NCI-H524 (cell line): ENCODE measurements around the gene MZB1.
"Not testable (repeated sequence)": the region's sequence is repeated elsewhere in the genome, so short reads cannot be mapped to it uniquely, and the experiment has no call there.

Experiments
- DNase-seq, 2 experiments: peaks; one replicate each; lab custom pipeline; 2025; lab: John Stamatoyannopoulos, UW

Gene MZB1

DNA sequence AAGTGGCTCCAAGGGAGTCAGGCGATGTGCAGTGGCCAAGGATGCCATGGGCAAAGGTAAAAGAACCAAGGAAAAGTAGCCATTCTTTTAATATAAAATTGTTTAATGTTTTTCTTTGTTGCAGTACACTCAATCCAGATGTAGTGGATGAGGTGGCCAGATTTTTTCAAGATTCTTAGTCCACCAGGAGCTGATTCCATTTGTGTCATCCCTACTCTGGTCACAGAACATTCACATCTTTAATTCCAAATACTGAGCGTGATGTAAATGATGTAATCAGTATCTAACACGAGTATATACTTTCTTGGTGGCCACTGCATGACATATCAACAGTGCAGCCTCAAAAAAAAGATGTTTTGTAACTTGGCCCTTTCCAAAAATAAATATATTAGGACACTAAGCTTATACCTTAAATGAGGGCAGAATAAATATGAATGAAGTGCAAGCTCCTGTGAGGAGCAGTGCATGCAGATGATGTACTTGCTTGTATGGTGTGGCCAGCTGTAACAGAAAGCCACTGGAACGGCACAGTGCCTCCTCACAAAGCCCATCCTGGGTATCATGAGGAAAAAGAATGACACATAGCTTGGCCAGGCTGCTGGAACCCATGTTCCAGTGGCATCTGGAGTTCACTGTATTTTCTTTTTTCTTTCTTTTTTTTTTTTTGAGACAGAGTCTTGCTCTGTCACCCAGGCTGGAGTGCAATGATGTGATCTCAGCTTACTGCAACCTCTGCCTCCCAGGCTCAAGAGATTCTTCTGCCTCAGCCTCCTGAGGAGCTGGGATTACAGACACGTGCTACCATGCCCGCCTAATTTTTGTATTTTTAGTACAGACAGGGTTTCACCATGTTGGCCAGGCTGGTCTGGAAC lies 20.6 kb upstream of the MZB1 start:
- no peak for DNase-seq

DNA sequence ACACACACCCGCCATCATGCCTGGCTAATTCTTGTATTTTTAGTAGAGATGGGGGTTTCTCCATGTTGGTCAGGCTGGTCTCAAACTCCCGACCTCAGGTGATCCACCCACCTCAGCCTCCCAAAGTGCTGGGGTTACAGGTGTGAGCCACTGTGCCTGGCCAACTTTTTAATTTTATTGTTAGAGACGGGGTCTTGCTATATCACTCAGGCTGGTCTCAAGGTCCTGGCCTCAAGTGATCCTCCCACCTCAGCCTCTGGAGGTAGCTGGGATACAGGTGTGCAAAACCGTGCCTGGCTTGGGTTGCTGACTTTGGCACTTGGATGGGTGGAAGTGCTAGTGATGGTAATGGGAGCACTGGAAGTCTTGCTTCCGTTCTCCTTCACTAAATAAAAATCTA lies 19.4 kb upstream of the MZB1 start:
- DNase-seq, result not testable (repeated sequence)

DNA sequence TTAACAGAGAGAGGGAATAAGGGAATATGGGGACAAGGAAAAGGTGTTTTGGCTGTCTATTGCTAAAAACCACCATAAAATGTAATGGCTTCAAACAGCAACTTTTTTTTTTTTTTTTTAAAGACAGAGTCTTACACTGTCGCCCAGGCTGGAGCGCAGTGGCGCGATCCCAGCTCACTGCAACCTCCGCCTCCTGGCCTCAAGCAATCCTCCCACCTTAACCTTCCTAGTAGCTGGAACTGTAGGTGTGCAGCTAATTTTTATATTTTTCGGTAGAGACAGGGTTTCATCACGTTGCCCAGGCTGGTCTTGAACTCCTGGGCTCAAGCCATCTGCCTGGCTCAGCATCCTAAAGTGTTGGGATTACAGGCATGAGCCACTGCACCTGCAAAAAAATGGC lies 18.5 kb upstream of the MZB1 start:
- DNase-seq, result no peak

DNA sequence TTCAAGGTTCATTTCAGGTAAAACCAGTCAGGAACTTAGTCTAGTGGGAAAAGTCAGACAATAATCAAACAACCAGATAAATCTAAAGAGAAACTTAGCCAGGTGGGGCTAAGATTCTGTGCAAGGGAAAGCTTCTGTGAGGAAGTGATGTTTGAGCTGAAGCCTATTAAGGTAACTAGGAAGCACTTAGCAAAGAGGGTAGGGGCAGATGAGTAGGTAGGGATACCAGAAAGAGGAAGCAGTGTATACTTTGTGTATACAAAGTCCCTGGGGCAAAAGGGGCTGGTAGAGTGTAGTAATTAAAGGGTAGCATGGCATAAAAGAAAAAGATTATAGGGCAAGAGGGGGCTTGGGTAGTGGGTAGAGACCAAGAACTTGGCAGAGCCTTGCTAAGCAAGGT lies 17.8 kb upstream of the MZB1 start:
- DNase-seq, result no peak

DNA sequence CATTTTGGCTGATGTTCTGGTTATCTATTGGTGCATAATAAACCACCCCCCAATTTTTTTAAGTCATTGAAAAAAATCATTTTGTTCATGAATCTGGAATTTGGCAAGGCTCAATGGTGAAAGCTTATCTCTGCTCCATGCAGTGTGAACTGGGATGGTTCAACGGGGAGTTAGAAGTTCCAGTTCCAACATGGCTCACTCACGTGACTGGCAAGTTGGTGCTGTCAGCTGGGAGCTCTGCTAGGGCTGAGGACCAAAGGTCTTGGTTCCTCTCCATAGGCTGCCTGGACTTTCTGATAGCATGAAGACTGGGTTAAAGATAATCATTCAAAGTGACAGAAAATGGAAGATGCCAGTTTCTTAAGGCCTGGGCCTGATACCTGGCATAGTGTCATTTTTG lies 17.2 kb upstream of the MZB1 start:
- no peak for DNase-seq

DNA sequence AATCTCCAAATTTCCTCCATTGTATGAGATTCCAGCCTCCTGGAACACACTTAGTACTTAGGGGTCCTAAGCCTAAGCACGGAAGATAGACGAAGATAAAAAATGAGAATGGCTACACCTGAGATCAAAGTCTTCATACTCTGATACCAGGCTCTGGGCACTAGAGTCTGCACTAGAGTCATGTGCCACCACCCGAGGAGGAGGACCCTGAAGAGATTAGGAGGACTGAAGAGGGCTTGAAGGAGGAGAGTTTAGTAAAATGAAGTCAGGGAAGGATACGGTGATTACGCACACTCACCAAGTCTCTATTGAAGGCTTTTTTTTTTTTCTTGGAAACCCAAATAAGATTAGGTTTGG lies 14.7 kb upstream of the MZB1 start:
- DNase-seq, result peak; percentile 30 to 58

DNA sequence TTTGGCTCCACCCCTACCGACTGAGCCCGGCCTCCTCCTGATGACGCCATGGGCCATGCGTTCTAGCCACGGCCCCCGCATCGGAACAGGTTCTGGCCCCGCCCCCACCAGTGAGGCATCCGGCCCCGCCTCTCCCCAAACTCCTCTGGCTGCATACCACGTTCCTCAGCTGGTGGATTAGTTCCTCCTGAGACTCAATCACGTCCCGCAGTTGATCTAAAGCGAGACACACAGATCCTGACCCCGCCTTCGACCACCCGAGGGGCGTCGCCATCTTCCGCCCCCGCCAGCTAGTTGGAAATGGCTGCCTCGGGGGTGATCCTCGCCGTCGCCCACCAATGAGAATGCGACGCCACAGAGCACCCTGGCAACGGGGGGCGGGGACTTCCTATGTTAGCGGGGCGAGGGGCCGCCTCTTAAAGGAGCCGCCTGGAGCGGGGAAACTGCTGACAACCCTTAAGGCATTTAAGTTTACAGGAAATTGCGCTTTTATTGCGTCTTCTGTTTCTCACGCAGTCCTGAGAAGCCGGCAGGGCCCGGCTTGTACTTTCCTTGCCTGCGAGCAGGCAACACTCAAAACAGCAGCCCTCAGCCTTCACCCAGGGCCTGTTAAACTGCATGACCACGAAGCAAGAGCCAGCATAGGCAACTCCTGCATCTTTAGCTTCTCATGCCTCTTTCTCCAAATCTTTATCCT lies 14.2 kb upstream of the MZB1 start, which contains the start of gene SPATA24:
TSS of gene SPATA24 (minus strand) at position 303 of the 697 bp plus-strand sequence. CDS start at position 274, 29 bp downstream.
- peak; percentile 95 for DNase-seq

DNA sequence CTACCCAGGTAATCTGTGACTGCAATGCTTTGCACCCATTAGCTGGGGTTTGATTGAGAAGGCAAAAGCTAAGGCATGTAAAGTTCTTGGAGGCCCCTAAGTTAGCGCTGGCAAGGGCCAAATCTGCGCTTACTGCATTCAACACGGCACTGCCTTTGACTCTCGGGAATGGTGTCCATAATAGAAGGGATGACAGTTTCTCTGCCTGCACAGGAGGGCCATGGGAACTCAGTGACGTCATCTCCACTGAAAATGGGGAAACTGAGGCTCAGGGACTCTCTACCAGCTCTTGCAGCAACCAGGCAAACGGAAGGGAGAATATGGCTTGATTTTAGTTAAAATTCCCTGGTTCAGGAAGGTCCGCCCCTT lies 13.7 kb upstream of the MZB1 start:
- no peak for DNase-seq

DNA sequence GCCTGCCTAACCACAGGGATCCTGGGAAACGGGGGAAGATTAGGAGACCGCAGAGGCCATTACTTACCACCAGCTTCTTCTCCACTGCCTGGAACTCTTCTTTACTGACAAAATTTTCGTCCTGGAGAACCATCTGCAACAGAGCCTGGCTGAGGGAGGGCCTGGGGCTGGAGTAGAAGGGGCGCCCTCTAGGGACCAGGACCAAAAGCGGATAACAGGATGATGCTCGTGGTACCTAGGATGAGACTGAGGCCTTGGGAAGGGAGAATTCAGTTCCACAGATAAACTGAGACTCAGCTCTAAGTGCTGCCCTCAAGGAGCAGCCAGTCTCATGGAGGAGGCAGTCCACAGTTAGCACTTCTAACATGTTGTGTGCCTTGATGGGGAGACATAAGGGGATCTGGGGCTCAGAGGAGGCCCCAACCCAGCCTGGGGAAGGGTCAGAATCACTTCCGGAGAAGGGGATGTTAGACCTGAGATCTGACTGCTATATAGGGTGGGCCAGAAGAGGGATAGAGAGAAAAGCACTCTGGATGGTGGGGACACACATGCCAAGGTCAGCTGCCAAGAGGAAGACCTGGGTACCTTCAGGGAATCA lies 12.9 kb upstream of the MZB1 start:
- peak; percentile 12 to 17 for DNase-seq

DNA sequence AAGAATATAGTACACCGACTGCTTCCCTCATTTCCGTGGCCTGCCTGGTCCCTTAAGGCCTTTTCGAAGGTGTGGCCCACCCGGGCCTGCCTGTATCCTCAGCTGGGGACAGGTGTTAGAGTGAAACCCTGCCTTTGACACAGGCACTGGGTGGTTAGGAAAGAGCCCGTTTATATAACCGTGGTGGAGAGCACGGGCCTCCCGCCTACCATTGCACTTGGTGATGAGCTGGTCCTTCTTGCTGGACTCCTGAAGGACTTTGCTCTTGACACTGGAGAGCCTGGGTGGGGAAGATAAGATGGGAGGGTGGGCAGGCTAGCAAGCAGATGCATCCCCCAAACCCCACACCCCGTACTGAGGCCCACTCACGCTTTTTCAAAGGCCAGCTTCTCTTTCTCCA lies 11.8 kb upstream of the MZB1 start:
- DNase-seq, result no peak

DNA sequence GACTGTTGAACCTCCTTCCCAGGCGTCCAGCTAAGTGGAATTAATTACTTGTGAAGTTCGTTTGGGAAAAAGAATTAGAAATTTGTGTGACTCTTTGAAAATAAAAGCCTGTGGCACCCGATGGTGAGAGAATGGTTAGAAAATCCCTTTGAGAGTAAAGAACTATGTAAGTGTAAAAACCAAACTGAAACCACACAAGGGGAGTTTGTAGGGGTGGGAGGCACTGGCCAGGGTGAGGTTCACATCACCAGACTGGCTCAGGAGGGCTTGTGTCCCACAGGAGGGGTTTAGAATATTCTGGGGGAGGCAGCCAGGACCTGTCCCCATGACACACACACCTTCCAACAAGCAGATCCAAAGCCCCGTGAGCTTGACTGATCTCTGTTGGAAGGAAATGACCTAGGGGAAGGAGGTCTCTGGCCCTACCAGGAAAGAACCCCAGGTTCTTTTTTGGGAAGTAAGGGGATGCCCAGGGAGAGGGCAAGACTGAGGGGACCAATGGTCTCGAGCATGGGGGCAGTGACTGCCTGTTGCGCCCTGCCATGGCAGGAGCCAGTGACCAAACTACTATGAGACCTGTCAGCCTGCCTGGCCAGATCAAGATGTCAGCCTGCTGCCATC lies 9.9 kb upstream of the MZB1 start:
- no peak for DNase-seq

DNA sequence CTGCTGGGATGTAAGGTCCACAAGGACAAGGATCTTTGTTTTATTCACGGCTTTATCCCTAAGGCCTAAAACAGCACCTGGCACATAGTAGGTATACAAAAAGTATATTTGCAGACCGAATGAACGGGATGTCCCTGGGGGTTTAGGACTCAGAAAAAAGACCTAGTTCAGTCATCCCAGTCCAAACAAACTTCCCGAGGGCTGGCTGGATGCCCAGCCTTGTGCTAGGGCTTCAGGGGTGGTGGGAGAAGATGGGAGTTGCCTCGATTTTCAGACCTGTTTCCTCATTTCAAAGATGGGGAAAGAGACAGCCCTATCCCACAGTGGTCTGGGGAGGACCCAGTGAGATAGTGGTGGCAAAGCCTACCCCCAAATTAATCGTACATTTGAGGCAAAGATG lies 8.2 kb upstream of the MZB1 start:
- no peak for DNase-seq

DNA sequence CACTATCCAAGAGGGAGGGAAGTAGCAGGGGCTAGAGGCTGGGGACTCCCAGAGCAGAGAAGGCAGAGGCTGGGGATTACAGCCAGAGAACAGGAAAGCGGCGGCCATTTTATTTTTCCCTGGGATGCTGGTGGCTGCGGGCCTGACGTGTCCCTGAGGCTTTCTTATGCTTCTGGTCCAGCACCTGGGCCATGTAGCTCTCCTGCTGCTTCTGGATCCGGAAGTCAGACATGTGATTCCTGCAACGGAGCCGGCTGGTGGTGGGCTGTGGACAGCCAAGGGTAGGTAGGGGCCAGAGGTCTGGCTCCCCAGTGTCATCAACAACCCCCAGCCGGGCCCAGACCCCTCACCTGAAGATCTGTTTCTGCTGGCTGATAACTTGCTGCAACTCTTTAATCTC lies 7.0 kb upstream of the MZB1 start:
- no peak for DNase-seq

DNA sequence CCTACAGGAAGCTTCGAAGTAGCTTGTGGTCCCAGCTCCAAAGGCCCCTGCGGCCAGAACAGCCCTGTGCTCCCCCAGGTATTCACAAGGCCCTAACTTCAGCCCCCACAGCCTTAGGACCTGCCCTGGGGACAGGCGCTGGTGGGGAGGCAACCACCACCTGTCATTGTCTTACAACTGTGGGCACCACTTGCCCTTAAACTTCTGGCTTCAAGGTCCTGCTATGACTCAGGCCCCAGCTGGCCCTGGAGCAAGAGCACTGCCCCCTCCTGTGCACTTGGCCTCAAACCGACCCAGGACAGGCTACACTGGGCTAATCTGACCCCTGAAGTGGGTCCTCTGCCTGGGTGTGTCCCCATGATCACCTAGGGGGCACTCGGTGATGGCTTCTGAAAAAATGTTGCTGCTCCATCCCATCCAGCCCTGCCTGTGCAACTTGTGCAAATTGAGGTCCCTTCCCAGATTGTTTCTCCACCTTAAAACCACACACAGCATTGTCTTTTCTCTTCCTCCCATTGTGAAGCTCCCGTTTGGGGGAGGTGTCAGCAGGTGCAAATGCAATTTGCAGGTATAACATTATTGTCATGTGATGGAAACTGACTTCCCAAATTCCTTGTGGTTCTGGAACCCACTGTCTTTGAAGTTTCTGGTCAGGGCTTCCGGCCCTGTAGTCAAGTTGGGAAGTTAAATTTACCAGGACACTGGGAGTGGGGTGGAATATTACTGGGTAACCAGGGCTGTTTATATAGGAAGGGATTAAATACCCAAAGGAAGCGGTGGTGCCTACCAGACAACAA lies 6.3 kb upstream of the MZB1 start:
- DNase-seq, result no peak

DNA sequence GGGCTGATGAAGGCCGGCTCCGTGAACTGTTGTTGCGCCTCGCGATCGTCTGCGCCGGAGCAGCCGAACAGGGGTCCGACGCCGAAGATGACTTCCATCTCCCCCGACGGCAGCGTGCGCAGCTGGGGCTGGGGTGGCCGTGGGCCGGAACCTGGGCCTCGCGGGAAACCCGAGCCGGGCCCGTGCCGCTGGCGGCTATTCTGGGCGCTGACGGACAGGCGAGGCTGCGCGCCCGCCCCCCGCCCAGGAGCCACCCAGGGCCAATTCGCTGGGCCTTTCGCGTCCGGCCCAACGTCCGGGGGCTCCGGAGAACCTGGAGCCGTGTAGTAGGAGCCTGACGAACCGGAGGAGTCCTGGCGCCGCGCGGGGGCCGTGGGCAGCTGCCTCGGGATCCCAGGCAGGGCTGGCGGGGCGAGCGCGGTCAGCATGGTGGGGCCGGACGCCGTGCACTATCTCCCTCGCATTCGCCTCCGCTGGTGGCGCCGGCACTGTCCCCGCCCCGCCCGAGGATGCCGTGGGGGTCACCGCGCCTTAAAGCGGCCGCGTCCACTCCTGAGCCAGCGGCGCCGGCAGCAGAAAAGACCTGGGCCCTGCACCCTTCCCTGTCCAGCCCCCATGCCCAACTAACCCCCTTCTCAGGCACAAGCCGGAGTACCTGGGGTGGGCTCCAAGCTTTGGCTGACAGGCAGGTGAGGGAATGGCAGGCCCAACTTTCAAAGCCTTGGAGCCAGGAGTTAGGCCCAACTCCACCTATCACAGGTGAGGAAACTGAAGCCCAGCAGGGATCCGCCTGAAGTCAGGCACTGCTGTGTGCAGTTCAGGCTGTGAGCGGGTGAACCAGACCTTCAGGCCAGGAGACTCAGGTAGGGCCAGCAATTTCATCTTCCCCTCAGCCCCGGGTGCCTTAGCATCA lies 5.2 kb upstream of the MZB1 start, which contains the start of gene PROB1:
TSS of gene PROB1 (minus strand) at position 451 of the 913 bp plus-strand sequence. CDS start at position 428, 23 bp downstream.
- no peak for DNase-seq

DNA sequence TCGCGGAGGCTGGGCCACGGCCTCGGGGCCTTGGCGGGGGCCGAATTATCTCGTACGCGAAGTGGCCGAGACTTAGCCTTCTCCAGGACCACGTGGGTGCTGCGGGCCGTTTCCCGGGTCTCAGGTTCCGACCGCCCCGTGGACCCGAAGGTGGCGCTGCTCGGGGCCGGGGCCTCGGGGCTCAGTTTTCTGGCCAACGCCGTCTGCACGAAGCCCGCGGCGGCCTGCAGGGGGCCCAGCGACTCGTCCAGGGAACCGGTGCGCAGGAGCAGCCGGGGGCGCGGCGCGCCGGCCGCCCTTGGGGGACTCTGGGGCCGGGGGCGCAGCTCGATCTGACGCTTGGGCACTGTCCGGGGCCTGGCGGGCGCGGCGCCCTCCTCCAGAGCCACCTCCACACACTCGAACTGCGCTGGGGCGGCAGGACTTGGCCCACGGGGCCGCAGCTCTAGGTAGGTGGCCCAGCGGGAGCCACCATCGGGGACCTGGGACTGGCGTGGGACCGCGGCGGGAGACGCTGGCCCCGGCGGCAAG lies 4.5 kb upstream of the MZB1 start:
- DNase-seq, result peak; percentile 21 to 50

DNA sequence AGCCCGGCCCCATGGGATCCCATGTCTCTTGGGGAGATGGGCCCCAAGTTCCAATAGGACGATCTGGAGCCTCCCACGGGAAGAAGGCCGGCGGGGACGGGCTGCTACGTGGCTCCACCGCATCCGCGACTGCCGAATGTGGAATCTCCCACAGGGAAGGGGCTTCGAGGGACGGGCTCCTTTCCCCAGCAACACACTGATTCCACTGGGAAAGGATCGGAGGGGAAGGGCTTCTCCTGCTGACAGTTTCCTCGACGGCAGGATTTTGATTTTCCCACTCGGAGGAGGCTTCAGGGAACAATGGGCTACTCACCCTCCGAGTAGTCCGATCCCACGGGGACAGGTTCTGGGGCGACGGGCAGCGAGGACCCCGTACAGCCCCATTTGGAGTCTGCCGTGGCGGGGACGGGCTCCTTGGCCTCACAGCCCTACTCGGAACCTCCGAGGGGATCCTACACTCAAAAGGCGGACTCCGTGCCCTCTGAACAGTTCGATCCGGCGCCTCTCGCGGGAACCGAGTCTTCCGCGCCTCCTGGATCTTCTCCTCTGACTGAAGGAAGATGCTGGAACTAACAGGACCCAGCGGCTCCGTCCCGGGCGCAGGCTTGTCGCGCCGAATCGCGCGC lies 3.9 kb upstream of the MZB1 start:
- DNase-seq, result no peak

DNA sequence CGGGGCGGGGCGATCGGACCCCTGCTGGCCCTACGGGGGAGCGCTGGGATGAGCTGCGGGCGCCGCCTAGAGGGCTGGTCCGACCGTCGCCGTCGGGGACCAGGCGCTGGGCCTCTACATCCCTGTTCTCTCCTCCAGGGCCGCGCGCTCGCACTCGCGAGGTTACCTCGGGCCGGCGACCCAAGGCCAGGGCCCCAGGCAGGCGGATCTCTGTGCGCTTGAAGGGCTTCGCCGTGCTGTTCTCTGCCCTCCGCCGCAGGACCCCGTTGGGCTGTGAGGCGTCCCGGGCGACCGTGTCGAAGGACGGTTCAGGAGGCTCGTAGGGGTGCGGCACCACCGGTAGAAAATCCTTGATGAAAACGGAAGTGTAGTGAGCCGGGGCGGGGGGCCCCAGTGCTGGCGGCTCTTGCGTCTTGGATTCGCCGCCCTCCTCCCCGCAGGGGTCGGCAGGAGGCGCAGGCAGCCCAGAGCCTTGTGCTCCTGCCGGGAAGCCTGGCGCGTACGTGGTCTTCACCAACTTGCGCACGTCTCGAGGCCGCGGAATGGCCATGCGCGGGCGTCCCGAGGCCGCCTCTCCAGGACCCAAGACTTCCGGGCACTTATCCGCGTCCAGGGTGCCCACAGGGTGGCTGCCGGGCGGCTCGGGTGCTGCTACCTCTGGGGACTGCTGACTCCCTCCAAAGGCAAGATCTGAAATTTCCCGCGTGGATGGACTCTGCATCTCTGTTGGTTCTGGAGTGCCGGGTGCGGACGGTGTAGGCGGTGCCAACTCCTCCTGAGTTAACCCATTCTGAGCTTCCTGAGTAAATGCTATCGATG lies 3.2 kb upstream of the MZB1 start:
- peak; percentile 29 to 56 for DNase-seq

DNA sequence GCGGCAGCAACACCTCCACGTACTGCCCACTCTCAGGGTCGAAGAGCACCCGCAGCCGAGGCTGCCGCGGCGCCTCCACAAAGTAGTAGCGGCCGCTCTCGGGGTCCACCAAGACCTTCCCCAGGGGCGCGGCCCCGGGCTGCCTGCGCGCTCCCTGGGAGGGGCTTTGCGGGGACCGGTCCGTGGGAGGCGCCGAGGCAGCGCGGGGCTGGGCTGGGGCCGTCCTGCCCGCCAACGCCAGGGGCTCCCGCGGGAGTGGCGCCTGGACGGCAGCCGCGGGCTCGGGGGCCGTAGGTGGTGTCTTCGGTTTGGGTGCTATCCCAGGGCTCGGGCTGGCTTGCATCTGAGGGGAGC lies 2.6 kb upstream of the MZB1 start:
- no peak for DNase-seq
